H9 (cell line): ENCODE results near the gene MEN1. TPM values are rescaled to one million over a fixed set of nuclear protein-coding genes. Genes with fewer than 3 reads are reported as not detected.
A peak's percentile ranks its signal among the peaks of the same experiment; 100 is the strongest.

Experiments
- DNase-seq: peaks from one replicate; pipeline ENCODE4 v3.0.0-alpha.2; 2017
- H2AFZ ChIP-seq: one replicate; pipeline ENCODE4 v1.6.1; 2013; ENCODE audit warnings: mild to moderate bottlenecking, low read length, control low read depth, moderate library complexity
- H2AK5ac ChIP-seq: 2 replicates; pipeline ENCODE4 v1.6.1; 2013; ENCODE audit warnings: low read length, control low read depth, mixed read lengths; ENCODE audit not compliant: insufficient read length
- H2BK120ac ChIP-seq: one replicate; pipeline ENCODE4 v1.6.1; 2013; ENCODE audit warnings: low read depth, mild to moderate bottlenecking, low read length, control low read depth, inconsistent platforms; ENCODE audit not compliant: poor library complexity, severe bottlenecking
- H2BK12ac ChIP-seq: 2 replicates; pipeline ENCODE4 v1.6.1; 2013; ENCODE audit warnings: low read length, control low read depth, mixed read lengths, low read depth; ENCODE audit not compliant: insufficient read length
- H2BK15ac ChIP-seq: 2 replicates; pipeline ENCODE4 v1.6.1; 2013; ENCODE audit warnings: low read depth, low read length, control low read depth
- H2BK20ac ChIP-seq: one replicate; pipeline ENCODE4 v1.6.1; 2013; ENCODE audit warnings: low read depth, mild to moderate bottlenecking, low read length, control low read depth, inconsistent platforms; ENCODE audit not compliant: poor library complexity, severe bottlenecking
- H2BK5ac ChIP-seq: 2 replicates; pipeline ENCODE4 v1.6.1; 2013; ENCODE audit warnings: low read length, control low read depth, mixed read lengths; ENCODE audit not compliant: insufficient read length
- H3K14ac ChIP-seq: 2 replicates; pipeline ENCODE4 v1.6.1; 2013; ENCODE audit warnings: low read length, control low read depth; ENCODE audit not compliant: insufficient read depth
- H3K18ac ChIP-seq: 2 replicates; pipeline ENCODE4 v1.6.1; 2013; ENCODE audit warnings: low read depth, mild to moderate bottlenecking, mixed read lengths, low read length, control low read depth; ENCODE audit not compliant: insufficient read length
- H3K23ac ChIP-seq: 2 replicates; pipeline ENCODE4 v1.6.1; 2013; ENCODE audit warnings: low read length, control low read depth, mixed read lengths, low read depth; ENCODE audit not compliant: insufficient read length
- H3K23me2 ChIP-seq: 2 replicates; pipeline ENCODE4 v1.6.1; 2013; ENCODE audit warnings: low read depth, mild to moderate bottlenecking, mixed read lengths, low read length, control low read depth; ENCODE audit not compliant: insufficient read length, poor library complexity, severe bottlenecking
- H3K27ac ChIP-seq: 2 replicates; pipeline ENCODE4 v1.5.1; 2013; ENCODE audit warnings: low read length, control low read depth, mixed read lengths, low read depth; ENCODE audit not compliant: insufficient read length
- H3K27me3 ChIP-seq: 2 replicates; pipeline ENCODE4 v1.6.1; 2013; ENCODE audit warnings: low read length, control low read depth, inconsistent platforms; ENCODE audit not compliant: insufficient read depth
- H3K4ac ChIP-seq: 2 replicates; pipeline ENCODE4 v1.6.1; 2013; ENCODE audit warnings: low read depth, mild to moderate bottlenecking, control low read depth, inconsistent platforms, low read length, moderate library complexity
- H3K4me1 ChIP-seq: 2 replicates; pipeline ENCODE4 v1.6.1; 2013; ENCODE audit warnings: low read length, control low read depth, inconsistent platforms; ENCODE audit not compliant: insufficient read depth
- H3K4me2 ChIP-seq: 2 replicates; pipeline ENCODE4 v1.6.1; 2013; ENCODE audit warnings: low read length, control low read depth, mixed read lengths; ENCODE audit not compliant: insufficient read length, insufficient read depth
- H3K56ac ChIP-seq: 2 replicates; pipeline ENCODE4 v1.6.1; 2013; ENCODE audit warnings: low read depth, mild to moderate bottlenecking, mixed read lengths, low read length, control low read depth; ENCODE audit not compliant: insufficient read length
- H3K79me1 ChIP-seq: 2 replicates; pipeline ENCODE4 v1.6.1; 2013; ENCODE audit warnings: low read depth, mild to moderate bottlenecking, moderate library complexity, low read length, control low read depth, inconsistent platforms; ENCODE audit not compliant: insufficient read depth, poor library complexity, severe bottlenecking
- H3K79me2 ChIP-seq: 2 replicates; pipeline ENCODE4 v1.6.1; 2013; ENCODE audit warnings: low read length, control low read depth, inconsistent platforms; ENCODE audit not compliant: insufficient read depth
- H3K9ac ChIP-seq: 2 replicates; pipeline ENCODE4 v1.6.1; 2013; ENCODE audit warnings: low read length, control low read depth, mixed read lengths; ENCODE audit not compliant: insufficient read length; ENCODE audit errors: extremely low read depth
- H3K9me3 ChIP-seq: one replicate; pipeline ENCODE4 v1.6.1; 2013; ENCODE audit warnings: low read depth, low read length, inconsistent platforms; ENCODE audit not compliant: control insufficient read depth
- H3T11ph ChIP-seq: one replicate; pipeline ENCODE4 v1.6.1; 2013; ENCODE audit warnings: mild to moderate bottlenecking, low read length, control low read depth, inconsistent platforms
- H4K20me1 ChIP-seq: one replicate; pipeline ENCODE4 v1.6.1; 2013; ENCODE audit not compliant: control insufficient read depth, insufficient read length, insufficient read depth
- H4K5ac ChIP-seq: 2 replicates; pipeline ENCODE4 v1.6.1; 2013; ENCODE audit warnings: low read depth, mild to moderate bottlenecking, mixed read lengths, low read length, control low read depth; ENCODE audit not compliant: insufficient read length
- H4K8ac ChIP-seq: replicated peaks from 2 replicates; pipeline ENCODE4 v1.6.1; 2013; ENCODE audit warnings: low read length, control low read depth, mixed read lengths, low read depth; ENCODE audit not compliant: insufficient read length
- H4K91ac ChIP-seq: 2 replicates; pipeline ENCODE4 v1.6.1; 2013; ENCODE audit warnings: low read depth, mild to moderate bottlenecking, moderate library complexity, mixed read lengths, low read length, control low read depth; ENCODE audit not compliant: insufficient read length
- H3K27ac Mint-ChIP-seq, 3 experiments: 2 replicates in 2 of 3; 3 replicates in 1 of 3; pipeline ENCODE4 v1.8.0; 2020 to 2021; ENCODE audit warnings: mixed read lengths in 3 of 3, mild to moderate bottlenecking in 1 of 3, moderate library complexity in 1 of 3
- H3K27me3 Mint-ChIP-seq: 2 replicates; pipeline ENCODE4 v1.8.0; 2021; ENCODE audit warnings: low read depth, mild to moderate bottlenecking, moderate library complexity, mixed read lengths
- H3K36me3 Mint-ChIP-seq, 3 experiments: 2 replicates in 2 of 3; 3 replicates in 1 of 3; pipeline ENCODE4 v1.8.0; 2020 to 2021; ENCODE audit warnings: low read depth in 3 of 3, mixed read lengths in 3 of 3; ENCODE audit not compliant: insufficient read depth in 1 of 3
- H3K4me1 Mint-ChIP-seq, 2 experiments: 2 replicates each; pipeline ENCODE4 v1.8.0; 2020; ENCODE audit warnings: mixed read lengths in 2 of 2
- H3K4me3 Mint-ChIP-seq, 2 experiments: 2 replicates in 1 of 2; 3 replicates in 1 of 2; pipeline ENCODE4 v1.8.0; 2020 to 2021; ENCODE audit warnings: mild to moderate bottlenecking in 2 of 2, mixed read lengths in 2 of 2, moderate library complexity in 1 of 2
- H3K9me3 Mint-ChIP-seq, 2 experiments: 2 replicates in 1 of 2; 3 replicates in 1 of 2; pipeline ENCODE4 v1.8.0; 2020; ENCODE audit warnings: mild to moderate bottlenecking in 2 of 2, mixed read lengths in 2 of 2, moderate library complexity in 1 of 2
- WGBS: extraction: QIAGEN DNeasy Blood & Tissue Kit; methylation state at CpG from one replicate; pipeline ENCODE4 v1.1.7; 2013; ENCODE audit warnings: missing lambda C conversion rate, low lambda C conversion rate, mixed read lengths; ENCODE audit not compliant: insufficient read length; ENCODE audit errors: extremely low coverage; 5-methylcytosine and 5-hydroxymethylcytosine counted together
- total RNA-seq: library from RNA; stranded (reverse); gene quantifications from 2 replicates; pipeline ENCODE4 v1.2.1, GENCODE V29; 2021
- TF ChIP-seq, protein P1 (sequence below): fragments of 200-600 bp; sonication (generic); conservative IDR thresholded peaks from 3 replicates; pipeline ENCODE4 v1.8.0; 2021; ENCODE audit warnings: antibody characterized with exemption, mild to moderate bottlenecking

Gene MEN1
- total RNA-seq, 1 experiment from 2014 or later: 49.9 TPM

DNA sequence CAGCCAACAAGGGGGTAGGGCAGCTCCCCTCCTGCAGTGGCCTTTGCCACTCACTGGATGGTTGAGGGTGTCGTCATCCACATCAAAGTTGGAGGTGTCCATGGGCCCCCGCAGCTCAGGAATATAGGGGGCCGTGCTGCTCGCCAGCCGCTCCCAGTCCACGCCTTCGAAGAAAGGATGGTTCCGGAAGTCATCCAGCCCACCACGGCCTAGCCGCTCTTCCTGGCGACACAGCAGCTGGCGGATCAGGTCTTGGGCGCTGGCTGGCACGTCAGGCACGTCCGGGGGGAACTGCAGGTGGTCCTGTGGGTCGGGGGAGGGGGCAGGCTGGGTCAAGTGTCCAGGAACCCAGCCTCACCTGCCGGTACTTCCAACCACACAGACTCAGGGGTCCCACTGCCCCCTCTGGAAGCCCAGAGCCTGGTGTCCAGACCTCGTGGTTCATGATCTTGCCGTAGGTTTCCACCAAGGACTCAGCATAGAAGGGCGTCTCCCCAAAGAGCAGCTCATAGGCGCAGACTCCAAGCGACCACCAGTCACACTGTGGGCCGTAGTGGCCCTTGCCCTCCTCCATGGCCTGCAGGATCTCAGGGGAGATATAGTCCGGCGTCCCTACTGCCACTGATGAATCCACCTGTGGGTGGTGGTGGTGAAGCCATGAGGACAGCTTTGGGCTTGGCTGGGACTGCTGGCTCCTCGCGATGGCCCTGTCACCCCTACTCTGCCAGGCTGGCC is 28.4 kb upstream of the MEN1 start:
- H2BK12ac ChIP-seq: no peak overlapping the region
- H3K56ac ChIP-seq: no peak overlapping the region
- TF ChIP-seq, protein P1, sequence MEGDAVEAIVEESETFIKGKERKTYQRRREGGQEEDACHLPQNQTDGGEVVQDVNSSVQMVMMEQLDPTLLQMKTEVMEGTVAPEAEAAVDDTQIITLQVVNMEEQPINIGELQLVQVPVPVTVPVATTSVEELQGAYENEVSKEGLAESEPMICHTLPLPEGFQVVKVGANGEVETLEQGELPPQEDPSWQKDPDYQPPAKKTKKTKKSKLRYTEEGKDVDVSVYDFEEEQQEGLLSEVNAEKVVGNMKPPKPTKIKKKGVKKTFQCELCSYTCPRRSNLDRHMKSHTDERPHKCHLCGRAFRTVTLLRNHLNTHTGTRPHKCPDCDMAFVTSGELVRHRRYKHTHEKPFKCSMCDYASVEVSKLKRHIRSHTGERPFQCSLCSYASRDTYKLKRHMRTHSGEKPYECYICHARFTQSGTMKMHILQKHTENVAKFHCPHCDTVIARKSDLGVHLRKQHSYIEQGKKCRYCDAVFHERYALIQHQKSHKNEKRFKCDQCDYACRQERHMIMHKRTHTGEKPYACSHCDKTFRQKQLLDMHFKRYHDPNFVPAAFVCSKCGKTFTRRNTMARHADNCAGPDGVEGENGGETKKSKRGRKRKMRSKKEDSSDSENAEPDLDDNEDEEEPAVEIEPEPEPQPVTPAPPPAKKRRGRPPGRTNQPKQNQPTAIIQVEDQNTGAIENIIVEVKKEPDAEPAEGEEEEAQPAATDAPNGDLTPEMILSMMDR: no peak
- no peaks in the 10 kb centered on the region for H3K79me2 ChIP-seq
- no peaks in the 10 kb centered on the region for H3K9me3 ChIP-seq
- Mint-ChIP-seq H3K4me3 (no peak overlapping the region), H3K27ac (peak overlapping the region in 1 of 3 experiments; percentile 31; a peak in 1 of 7 replicates), H3K27me3 (peaks cover 2% of the 10 kb centered on the region), H3K4me1 (peaks cover 15 to 23% of the 10 kb centered on the region in 2 experiments), H3K9me3 (no peaks in the 10 kb centered on the region), H3K36me3 (peaks cover 0 to 24% (median 5%) of the 10 kb centered on the region in 3 experiments; a peak in 5 of 7 replicates)
- H3T11ph ChIP-seq: no peak overlapping the region
- H2AK5ac ChIP-seq: no peak overlapping the region
- H3K27me3 ChIP-seq: no peaks in the 10 kb centered on the region
- no peak overlapping the region for H2BK120ac ChIP-seq
- peaks cover 2% of the 10 kb centered on the region for H3K23me2 ChIP-seq
- no peak overlapping the region for H2BK5ac ChIP-seq
- H4K91ac ChIP-seq: no peak overlapping the region
- WGBS: no CpG with 5 or more reads among the region's 28 CpGs
- no peak overlapping the region for H2BK20ac ChIP-seq
- no peak overlapping the region for H3K18ac ChIP-seq
- H4K5ac ChIP-seq: no peak overlapping the region
- H3K14ac ChIP-seq: no peak overlapping the region
- no peak overlapping the region for H3K27ac ChIP-seq
- H3K4ac ChIP-seq: no peak overlapping the region
- H3K79me1 ChIP-seq: no peaks in the 10 kb centered on the region
- H2AFZ ChIP-seq: no peak overlapping the region
- no peak overlapping the region for H3K23ac ChIP-seq
- DNase-seq: no peak
- no peaks in the 10 kb centered on the region for H3K4me1 ChIP-seq
- H2BK15ac ChIP-seq: no peak overlapping the region
- no peaks in the 10 kb centered on the region for H4K20me1 ChIP-seq
- no peak overlapping the region for H3K4me2 ChIP-seq
- H3K9ac ChIP-seq: no peak overlapping the region
- H4K8ac ChIP-seq: no peak overlapping the region
